ENCODE data around the gene KIF6.

KIF6 gene

GRCh38 chr6:39350723-39351505 lies 374.3 kb downstream of the KIF6 start:
- TF ChIP-seq GATA3 (IDR thresholded peaks at IDR 0.05; ENCODE audit: low read depth, low read length), result no peak
- TF ChIP-seq GATA2 (IDR thresholded peaks at IDR 0.05; ENCODE audit: low read depth, low read length), result no peak

GRCh38 chr6:39348740-39349139 lies 376.5 kb downstream of the KIF6 start:
- no peak for TF ChIP-seq GATA3 (IDR thresholded peaks at IDR 0.05; ENCODE audit: low read depth, low read length)
- TF ChIP-seq GATA2 (IDR thresholded peaks at IDR 0.05; ENCODE audit: low read depth, low read length), result no peak

- no peak for TF ChIP-seq GATA3 (IDR thresholded peaks at IDR 0.05; ENCODE audit: low read depth, low read length)
- no peak for TF ChIP-seq GATA2 (IDR thresholded peaks at IDR 0.05; ENCODE audit: low read depth, low read length)
Observed at GRCh38 chr6:39347906-39348585, 377.2 kb downstream of the KIF6 start.

- TF ChIP-seq GATA3 (IDR thresholded peaks at IDR 0.05; ENCODE audit: low read depth, low read length) (no peak), GATA2 (IDR thresholded peaks at IDR 0.05; ENCODE audit: low read depth, low read length) (no peak)
Observed at GRCh38 chr6:39347206-39347605, 378.0 kb downstream of the KIF6 start.

GRCh38 chr6:39344821-39345280 lies 380.4 kb downstream of the KIF6 start:
- TF ChIP-seq GATA3 (IDR thresholded peaks at IDR 0.05; ENCODE audit: low read depth, low read length) (no peak), GATA2 (IDR thresholded peaks at IDR 0.05; ENCODE audit: low read depth, low read length) (no peak)

GRCh38 chr6:39343396-39343870 lies 381.8 kb downstream of the KIF6 start:
- TF ChIP-seq GATA3 (IDR thresholded peaks at IDR 0.05; ENCODE audit: low read depth, low read length) (no peak), GATA2 (IDR thresholded peaks at IDR 0.05; ENCODE audit: low read depth, low read length) (no peak)

GRCh38 chr6:39342692-39343395 lies 382.4 kb downstream of the KIF6 start:
- TF ChIP-seq GATA2 (IDR thresholded peaks at IDR 0.05; ENCODE audit: low read depth, low read length), result no peak

- TF ChIP-seq GATA3 (IDR thresholded peaks at IDR 0.05; ENCODE audit: low read depth, low read length) (no peak), GATA2 (IDR thresholded peaks at IDR 0.05; ENCODE audit: low read depth, low read length) (no peak)
Observed at GRCh38 chr6:39341937-39342336, 383.3 kb downstream of the KIF6 start.

GRCh38 chr6:39341352-39341751 lies 383.9 kb downstream of the KIF6 start:
- no peak for TF ChIP-seq GATA3 (IDR thresholded peaks at IDR 0.05; ENCODE audit: low read depth, low read length)
- TF ChIP-seq GATA2 (IDR thresholded peaks at IDR 0.05; ENCODE audit: low read depth, low read length), result no peak

GRCh38 chr6:39339868-39340550 lies 385.2 kb downstream of the KIF6 start:
- TF ChIP-seq GATA3 (IDR thresholded peaks at IDR 0.05; ENCODE audit: low read depth, low read length) (no peak), GATA2 (IDR thresholded peaks at IDR 0.05; ENCODE audit: low read depth, low read length) (no peak)

- no peak for TF ChIP-seq GATA3 (IDR thresholded peaks at IDR 0.05; ENCODE audit: low read depth, low read length)
- TF ChIP-seq GATA2 (IDR thresholded peaks at IDR 0.05; ENCODE audit: low read depth, low read length), result peak; percentile 74
Observed at GRCh38 chr6:39339096-39339867, 385.9 kb downstream of the KIF6 start.

GRCh38 chr6:39338397-39338796 lies 386.8 kb downstream of the KIF6 start:
- TF ChIP-seq GATA3 (IDR thresholded peaks at IDR 0.05; ENCODE audit: low read depth, low read length) (no peak), GATA2 (IDR thresholded peaks at IDR 0.05; ENCODE audit: low read depth, low read length) (no peak)

Data from SH-SY5Y (cell line).